Liver (tissue), 9 donors: ENCODE results near the gene SLC30A1. TPM values are rescaled to one million over a fixed set of nuclear protein-coding genes. Genes with fewer than 3 reads are reported as not detected.

Experiments
- DNase-seq: peaks from one replicate; pipeline ENCODE4 v3.0.0-alpha.2; 2017; ENCODE audit warnings: low spot score
- H3K27ac ChIP-seq, 2 donors: one replicate each; pipeline ENCODE4 v1.7.0; 2013; ENCODE audit warnings: inconsistent platforms in 2 of 2, low read length in 2 of 2, control low read depth in 1 of 2, low read depth in 1 of 2, mild to moderate bottlenecking in 1 of 2
- H3K27me3 ChIP-seq, 4 donors: one replicate each; pipeline versions ENCODE4 v1.6.1 to v1.7.0; 2013; ENCODE audit warnings: low read length in 3 of 4, inconsistent platforms in 1 of 4, mild to moderate bottlenecking in 1 of 4, moderate library complexity in 1 of 4; ENCODE audit not compliant: control insufficient read depth in 4 of 4, insufficient read depth in 4 of 4
- H3K36me3 ChIP-seq, 4 donors: one replicate each; pipeline versions ENCODE4 v1.6.1 to v1.7.0; 2013; ENCODE audit warnings: low read length in 3 of 4, mild to moderate bottlenecking in 3 of 4, low read depth in 1 of 4, moderate library complexity in 1 of 4; ENCODE audit not compliant: control insufficient read depth in 4 of 4, insufficient read depth in 3 of 4
- H3K4me1 ChIP-seq, 4 donors: one replicate each; pipeline versions ENCODE4 v1.6.1 to v1.7.0; 2013; ENCODE audit warnings: low read length in 3 of 4, mild to moderate bottlenecking in 3 of 4, moderate library complexity in 1 of 4; ENCODE audit not compliant: control insufficient read depth in 4 of 4, insufficient read depth in 4 of 4
- H3K4me3 ChIP-seq, 3 donors: one replicate each; pipeline versions ENCODE4 v1.6.1 to v1.7.0; 2013; ENCODE audit warnings: low read length in 3 of 3, control low read depth in 1 of 3, low read depth in 1 of 3, mild to moderate bottlenecking in 1 of 3
- H3K9ac ChIP-seq, 2 donors: one replicate each; pipeline ENCODE4 v1.7.0; 2013; ENCODE audit warnings: low read length in 2 of 2, mild to moderate bottlenecking in 2 of 2, moderate library complexity in 2 of 2, control low read depth in 1 of 2, low read depth in 1 of 2
- H3K9me3 ChIP-seq, 4 donors: one replicate each; pipeline versions ENCODE4 v1.6.1 to v1.7.0; 2013; ENCODE audit warnings: low read length in 3 of 4; ENCODE audit not compliant: control insufficient read depth in 4 of 4
- CTCF ChIP-seq: fragments of 150-350 bp; IDR thresholded peaks from 2 replicates; pipeline ENCODE4 v1.5.1; 2017; ENCODE audit warnings: improper control_type of control experiment, low read depth, low read length; ENCODE audit not compliant: missing input control
- EGR1 ChIP-seq, 2 donors: IDR thresholded peaks; 2 replicates each; pipeline ENCODE4 v1.6.1; 2016 to 2018; ENCODE audit warnings: antibody characterized with exemption in 2 of 2, low read depth in 2 of 2
- FOXA1 ChIP-seq: IDR thresholded peaks from 2 replicates; pipeline ENCODE4 v1.6.1; 2016; ENCODE audit warnings: antibody characterized with exemption
- FOXA2 ChIP-seq: IDR thresholded peaks from 2 replicates; pipeline ENCODE4 v1.6.1; 2016; ENCODE audit warnings: antibody characterized with exemption
- GABPA ChIP-seq, 2 donors: IDR thresholded peaks in 1 of 2; conservative IDR thresholded peaks in 1 of 2; 2 replicates each; pipeline ENCODE4 v1.6.1; 2016; ENCODE audit warnings: antibody characterized with exemption in 2 of 2, mild to moderate bottlenecking in 1 of 2, moderate library complexity in 1 of 2
- HNF4A ChIP-seq, 2 donors: conservative IDR thresholded peaks; 2 replicates each; pipeline ENCODE4 v1.6.1; 2016; ENCODE audit warnings: antibody characterized with exemption in 2 of 2, mild to moderate bottlenecking in 2 of 2
- HNF4G ChIP-seq: IDR thresholded peaks from 2 replicates; pipeline ENCODE4 v1.6.1; 2016; ENCODE audit warnings: antibody characterized with exemption
- JUND ChIP-seq, 2 donors: IDR thresholded peaks; 2 replicates each; pipeline ENCODE4 v1.6.1; 2016; ENCODE audit warnings: antibody characterized with exemption in 2 of 2
- MAX ChIP-seq: IDR thresholded peaks from 2 replicates; pipeline ENCODE4 v1.6.1; 2016; ENCODE audit warnings: antibody characterized with exemption
- NR2F2 ChIP-seq: IDR thresholded peaks from 2 replicates; pipeline ENCODE4 v1.6.1; 2016; ENCODE audit warnings: antibody characterized with exemption
- RAD21 ChIP-seq, 2 donors: IDR thresholded peaks; 2 replicates each; pipeline ENCODE4 v1.6.1; 2016; ENCODE audit warnings: antibody characterized with exemption in 2 of 2, mild to moderate bottlenecking in 2 of 2
- REST ChIP-seq: IDR thresholded peaks from 2 replicates; pipeline ENCODE4 v1.6.1; 2016; ENCODE audit warnings: antibody characterized with exemption, mild to moderate bottlenecking
- RXRA ChIP-seq, 2 donors: IDR thresholded peaks; 2 replicates each; pipeline ENCODE4 v1.6.1; 2017 to 2018; ENCODE audit warnings: antibody characterized with exemption in 2 of 2, mild to moderate bottlenecking in 1 of 2
- SP1 ChIP-seq: IDR thresholded peaks from 2 replicates; pipeline ENCODE4 v1.6.1; 2018; ENCODE audit warnings: antibody characterized with exemption, mild to moderate bottlenecking
- TAF1 ChIP-seq: conservative IDR thresholded peaks from 2 replicates; pipeline ENCODE4 v1.6.1; 2016; ENCODE audit warnings: antibody characterized with exemption, mild to moderate bottlenecking
- YY1 ChIP-seq: IDR thresholded peaks from 2 replicates; pipeline ENCODE4 v1.6.1; 2016; ENCODE audit warnings: antibody characterized with exemption, mild to moderate bottlenecking
- ZBTB33 ChIP-seq: IDR thresholded peaks from 2 replicates; pipeline ENCODE4 v1.6.1; 2016; ENCODE audit warnings: antibody characterized with exemption
- WGBS: extraction: QIAGEN DNeasy Blood & Tissue Kit; methylation state at CpG from one replicate; pipeline ENCODE4 v1.1.7; 2013; 5-methylcytosine and 5-hydroxymethylcytosine counted together
- polyA plus RNA-seq, 2 donors: library from polyadenylated mRNA; stranded (reverse) in 1 of 2; unstranded in 1 of 2; fragments of 200-250 nt in 1 of 2; fragments of >200 nt in 1 of 2; fragmentation: Nextera tagmentation in 1 of 2; extraction: Ambion mirVana in 1 of 2; gene quantifications; one replicate each; pipeline versions ENCODE4 v1.2.1 to v1.2.3, GENCODE V29; 2013 to 2015
- total RNA-seq, 2 donors: library from RNA; depleted of rRNA; stranded (reverse); fragments of >200 nt; gene quantifications; one replicate each; pipeline ENCODE4 v1.2.3, GENCODE V29; 2014
- TF ChIP-seq, protein P1 (sequence below): IDR thresholded peaks from 2 replicates; pipeline ENCODE4 v1.6.1; 2016; ENCODE audit warnings: antibody characterized with exemption
- donor health status: healthy.
- donor health status: healthy.
- donor health status: healthy.
- donor health status: healthy.
- donor health status: healthy.

SLC30A1 gene
- total and polyA plus RNA-seq, 4 donors: 14.9 to 83.3 (median 39.4) TPM

- H3K9ac ChIP-seq: peak overlapping the region; percentile 93 to 98
- H3K27me3 ChIP-seq: no peaks in the 10 kb centered on the region
- peaks cover 1 to 43% (median 27%) of the 10 kb centered on the region in 4 donors for H3K4me1 ChIP-seq
- DNase-seq: peak; percentile 75
- H3K36me3 ChIP-seq: peaks cover 0 to 21% (median 10%) of the 10 kb centered on the region in 4 donors
- TF ChIP-seq RAD21 (IDR thresholded peaks at IDR 0.05) (peak; percentile 57 to 60), CTCF (peak; percentile 68), FOXA2 (no peak)
- under 1% methylated on average over 75 of the region's 75 CpGs for WGBS
- no peaks in the 10 kb centered on the region for H3K9me3 ChIP-seq
- H3K4me3 ChIP-seq: peak overlapping the region; percentile 73 to 100 (median 97)
- H3K27ac ChIP-seq: peak overlapping the region; percentile 95 to 96
Observed at GRCh38 chr1:211577819-211578639, 932 bp downstream of the SLC30A1 start.

DNA sequence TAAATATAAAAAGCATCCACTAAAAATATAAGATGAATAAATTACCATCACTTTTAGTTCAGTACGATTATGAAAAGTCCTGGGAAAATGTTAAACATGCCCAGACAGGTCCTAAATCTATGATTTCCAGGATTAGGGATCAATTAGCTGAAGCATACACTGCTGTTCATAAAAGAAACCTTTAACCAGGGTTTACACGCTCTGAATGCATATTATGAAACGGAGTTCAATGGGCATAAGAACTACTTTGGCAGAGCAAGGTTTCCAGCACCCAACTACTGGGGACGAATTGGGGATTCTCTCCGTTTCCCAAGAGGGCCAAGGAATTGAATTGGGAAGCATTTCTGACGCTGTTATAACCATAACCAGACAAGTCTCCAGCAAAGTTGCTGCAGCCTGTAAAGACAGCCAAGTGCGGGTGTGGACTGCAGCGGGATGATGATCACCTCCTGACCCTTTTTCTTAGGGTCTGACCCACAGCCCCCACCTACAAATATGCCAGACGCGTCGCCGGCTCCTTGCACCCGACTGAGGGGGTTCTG is 1.6 kb downstream of the SLC30A1 start:
- peaks cover 0 to 26% (median 10%) of the 10 kb centered on the region in 4 donors for H3K36me3 ChIP-seq
- TF ChIP-seq RAD21 (IDR thresholded peaks at IDR 0.05) (no peak), FOXA1 (no peak), EGR1 (IDR thresholded peaks at IDR 0.05; ENCODE audit: low read depth in 2 of 2) (no peak), ZBTB33 (no peak), SP1 (no peak), RXRA (IDR thresholded peaks at IDR 0.05) (peak in 1 of 2 donors; percentile 14), JUND (IDR thresholded peaks at IDR 0.05) (no peak), REST (peak; percentile 49), YY1 (no peak), MAX (no peak), HNF4G (no peak), GABPA (IDR thresholded peaks at IDR 0.05 in 1 of 2, conservative IDR thresholded peaks at IDR 0.05 in 1 of 2) (no peak), HNF4A (conservative IDR thresholded peaks at IDR 0.05) (peak in 1 of 2 donors; percentile 23), TAF1 (peak; percentile 25), CTCF (no peak), NR2F2 (no peak)
- TF ChIP-seq, protein P1, sequence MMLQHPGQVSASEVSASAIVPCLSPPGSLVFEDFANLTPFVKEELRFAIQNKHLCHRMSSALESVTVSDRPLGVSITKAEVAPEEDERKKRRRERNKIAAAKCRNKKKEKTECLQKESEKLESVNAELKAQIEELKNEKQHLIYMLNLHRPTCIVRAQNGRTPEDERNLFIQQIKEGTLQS: no peak

More for the DNA sequence above, 1.6 kb downstream of the SLC30A1 start:
- Histone ChIP-seq H3K9me3 (no peaks in the 10 kb centered on the region), H3K27ac (peak overlapping the region; percentile 95 to 96), H3K4me3 (peak overlapping the region; percentile 73 to 100 (median 97)), H3K9ac (peak overlapping the region; percentile 93 to 98), H3K4me1 (peaks cover 1 to 49% (median 32%) of the 10 kb centered on the region in 4 donors), H3K27me3 (no peaks in the 10 kb centered on the region)
- no peak for DNase-seq
- WGBS: under 1% methylated on average over 13 of the region's 13 CpGs
